ENCODE data around the gene LYRM7.
"Not testable (repeated sequence)": the region's sequence is repeated elsewhere in the genome, so short reads cannot be mapped to it uniquely, and the experiment has no call there.

LYRM7 gene

GRCh38 chr5:131254025-131254424 is 83.3 kb downstream of the LYRM7 start:
- FAIRE-seq: not testable (repeated sequence)

GRCh38 chr5:131254741-131255140 is 84.0 kb downstream of the LYRM7 start:
- FAIRE-seq (no peak), DNase-seq (ENCODE audit: insufficient read length, low spot score) (no peak)

More at GRCh38 chr5:131254025-131254424, 83.3 kb downstream of the LYRM7 start:
- not testable (repeated sequence) for DNase-seq (ENCODE audit: insufficient read length, low spot score)

All from GM19239 (cell line).